ENCODE data around the gene KSR1.
"Not testable (repeated sequence)": the region's sequence is repeated elsewhere in the genome, so short reads cannot be mapped to it uniquely, and the experiment has no call there.

The KSR1 gene

DNA sequence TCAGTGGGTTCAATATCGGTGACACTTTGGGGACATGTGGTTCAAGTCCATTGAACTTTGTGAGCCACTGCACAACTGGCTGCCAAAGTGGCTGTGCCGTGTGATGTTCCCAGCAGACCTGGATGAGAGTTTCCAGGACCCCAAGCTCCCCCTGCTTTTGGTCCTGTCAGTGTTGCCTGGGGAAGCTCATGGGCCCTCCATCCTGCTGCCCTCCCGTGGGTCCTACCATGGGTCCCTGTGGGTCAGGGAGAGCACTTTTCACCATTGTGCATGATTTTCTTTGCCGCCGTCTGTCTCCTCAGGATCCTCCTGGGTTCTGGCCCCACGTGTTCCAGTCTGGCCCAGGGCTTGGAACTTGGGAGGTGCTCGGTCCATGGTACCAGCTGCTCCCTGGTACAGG, 212.9 kb downstream of the KSR1 start:
- no peak for DNase-seq

DNA sequence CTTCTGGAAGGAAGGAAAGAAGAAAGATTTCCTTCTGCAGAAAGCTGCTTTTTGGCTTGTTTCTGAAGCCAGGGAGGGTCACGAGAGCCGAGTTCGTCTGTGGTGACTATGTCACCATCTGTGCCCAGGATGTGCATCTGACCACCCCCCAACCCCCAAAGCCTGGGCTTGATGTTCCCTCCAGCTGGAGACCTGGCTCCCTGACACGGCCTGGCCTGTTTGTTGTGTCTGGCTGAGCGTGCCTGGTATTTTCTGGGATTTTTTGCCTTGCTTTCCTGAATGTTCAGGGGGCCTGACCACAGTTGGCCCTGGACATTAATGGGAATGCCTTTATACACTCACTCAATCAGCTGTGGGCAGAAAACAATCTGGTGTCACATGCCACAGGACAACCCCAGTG, 213.6 kb downstream of the KSR1 start:
- no peak for DNase-seq

DNA sequence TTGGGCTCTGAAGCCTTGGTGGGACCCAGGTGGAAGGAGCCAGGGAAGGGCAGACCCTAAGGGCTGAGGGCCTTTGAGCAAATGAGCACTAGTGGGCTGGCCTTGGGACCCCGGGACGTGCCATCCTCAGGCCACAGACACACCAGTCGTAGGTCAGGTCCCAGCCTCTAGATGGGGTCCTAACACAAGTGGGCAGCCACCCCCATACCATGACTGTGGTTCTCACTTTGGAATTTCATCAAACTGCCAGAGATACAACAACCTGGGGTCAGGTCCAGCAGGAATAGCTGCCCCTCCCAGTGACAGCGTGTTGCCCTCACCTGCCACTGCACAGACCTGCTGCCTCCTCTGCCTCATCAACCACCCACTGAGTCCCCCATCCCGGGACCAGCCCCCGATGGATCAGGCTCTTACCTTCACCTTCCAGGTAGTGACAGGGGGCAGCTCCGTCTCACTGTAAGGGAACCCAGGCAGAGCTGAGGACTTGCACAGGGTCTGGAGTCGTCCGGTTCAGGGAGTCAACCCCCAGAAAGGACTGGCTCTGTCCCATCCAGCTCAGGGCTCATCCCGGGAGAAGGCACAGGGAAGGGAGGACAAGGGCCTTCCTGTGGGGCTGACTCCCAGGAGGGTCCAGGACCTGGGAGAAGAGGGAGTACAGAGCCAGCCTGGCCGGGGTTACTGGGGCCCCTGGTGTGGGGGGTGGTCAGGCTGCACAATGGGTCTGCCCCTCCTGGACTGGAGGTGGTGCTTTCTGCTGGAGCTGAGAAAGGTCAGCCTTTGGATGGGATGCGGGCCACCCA, 214.7 kb downstream of the KSR1 start:
- DNase-seq: no peak

DNA sequence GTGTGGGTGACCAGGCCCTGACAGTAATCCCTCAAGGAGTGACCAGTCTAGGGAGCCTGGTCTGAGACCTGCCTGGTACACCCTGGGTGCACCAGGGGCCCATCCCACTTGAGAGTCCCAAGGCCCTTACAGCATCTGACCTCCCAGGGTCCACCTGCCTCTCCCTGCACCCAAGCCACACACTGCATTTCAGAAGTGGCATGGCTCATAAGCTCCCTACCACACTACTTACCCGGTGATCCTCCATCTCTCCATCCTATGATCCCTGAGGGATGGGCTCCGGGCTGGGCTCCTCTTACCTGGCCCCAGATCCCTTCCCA, 215.3 kb downstream of the KSR1 start:
- DNase-seq: no peak

DNA sequence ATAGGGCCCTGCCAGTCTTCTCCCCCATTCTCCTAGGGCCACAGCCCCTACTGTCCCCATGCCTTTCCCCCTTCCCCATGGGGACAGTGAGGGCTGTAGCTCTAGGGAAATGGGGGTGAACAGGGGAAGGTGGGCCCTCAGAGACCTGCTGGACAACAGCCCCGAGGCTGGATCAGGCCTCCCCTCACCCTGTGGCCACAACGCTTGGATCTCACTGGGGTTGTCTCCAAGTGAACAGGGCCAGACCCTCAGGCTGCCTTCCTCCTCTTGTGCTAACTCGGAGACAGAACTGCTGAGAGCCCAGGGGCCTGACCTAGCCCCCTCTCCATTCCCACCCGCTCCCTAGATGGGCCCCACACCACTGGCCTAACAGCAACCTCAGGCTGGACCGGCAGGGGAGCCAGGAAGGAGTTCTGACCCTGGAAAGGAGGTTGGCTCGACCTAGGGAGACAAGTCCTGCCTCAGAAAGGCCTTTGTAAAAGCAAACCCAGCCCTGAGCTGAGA, 215.8 kb downstream of the KSR1 start:
- DNase-seq: not testable (repeated sequence)

DNA sequence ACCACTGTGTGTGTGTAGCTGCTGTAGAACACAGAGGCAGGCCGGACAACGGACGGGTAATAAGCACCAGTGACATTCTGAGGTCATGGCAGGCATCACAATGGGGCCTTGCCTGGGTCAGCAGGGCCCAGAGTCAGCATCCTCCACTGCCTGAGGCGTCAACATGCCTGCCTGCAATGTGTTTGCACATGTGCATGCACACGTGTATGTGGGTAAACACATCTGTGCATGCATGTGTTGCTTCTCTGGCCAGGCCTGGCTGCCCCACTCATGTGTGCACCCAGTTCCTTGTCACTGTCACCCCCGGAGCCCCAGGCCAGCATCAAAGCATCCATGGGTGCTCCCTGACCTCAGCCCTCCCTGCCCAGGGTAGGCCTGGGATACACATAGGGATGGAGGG, 218.1 kb downstream of the KSR1 start:
- DNase-seq: no peak

Measured in fibroblast of skin of abdomen (primary cell).